Measurements from ENCODE around the gene RNF126.
A peak's percentile ranks its signal among the peaks of the same experiment; 100 is the strongest.
"Not testable (repeated sequence)": the region's sequence is repeated elsewhere in the genome, so short reads cannot be mapped to it uniquely, and the experiment has no call there.

RNF126 gene

DNA sequence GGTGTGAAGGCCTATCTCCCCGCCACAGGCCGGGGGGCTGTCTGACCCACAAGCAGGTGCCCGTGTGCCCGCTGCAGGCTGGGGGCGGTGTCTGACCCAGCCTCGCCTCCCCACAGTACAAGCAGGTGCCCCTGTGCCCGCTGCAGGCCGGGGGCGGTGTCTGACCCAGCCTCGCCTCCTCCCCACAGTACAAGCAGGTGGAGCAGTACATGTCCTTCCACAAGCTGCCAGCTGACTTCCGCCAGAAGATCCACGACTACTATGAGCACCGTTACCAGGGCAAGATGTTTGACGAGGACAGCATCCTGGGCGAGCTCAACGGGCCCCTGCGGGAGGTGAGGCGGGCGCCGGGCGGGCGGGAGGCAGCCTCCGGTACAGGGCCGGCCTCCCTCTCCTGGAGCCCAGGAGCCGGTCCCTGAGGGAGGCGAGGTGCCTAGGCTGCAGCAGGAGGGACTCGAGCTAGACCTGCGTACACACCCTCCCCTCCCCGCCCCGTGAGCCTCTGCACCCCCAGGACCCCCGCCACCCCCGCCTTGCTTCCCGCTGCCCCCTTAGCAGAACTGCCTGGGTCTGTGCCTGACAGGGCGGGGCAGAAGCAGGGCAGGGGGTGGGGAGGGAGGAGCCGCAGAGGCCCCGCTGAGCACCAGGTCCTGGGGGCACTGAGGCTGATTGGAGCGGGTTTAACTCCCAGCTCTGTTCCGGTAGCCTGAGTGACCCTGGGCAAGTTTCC, 52.8 kb downstream of the RNF126 start:
- peak; percentile 33 for DNase-seq

DNA sequence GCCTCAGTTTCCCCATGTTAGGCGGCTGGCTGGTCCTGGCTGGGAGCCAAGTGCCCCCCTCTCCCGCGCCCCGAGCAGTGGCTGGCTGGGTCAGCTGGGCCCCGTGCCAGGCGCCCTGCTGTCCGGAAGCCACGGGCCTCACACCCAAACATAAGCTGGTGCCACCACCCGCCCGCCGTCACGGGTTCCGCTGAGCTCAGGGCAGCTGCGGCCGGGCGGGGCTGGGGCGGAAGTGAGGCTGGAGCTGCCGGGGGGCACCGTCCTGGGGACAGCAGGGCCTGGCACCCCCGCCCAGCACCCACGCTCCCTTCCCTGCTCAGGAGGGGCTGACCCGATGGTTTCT, 54.0 kb downstream of the RNF126 start:
- no peak for DNase-seq

DNA sequence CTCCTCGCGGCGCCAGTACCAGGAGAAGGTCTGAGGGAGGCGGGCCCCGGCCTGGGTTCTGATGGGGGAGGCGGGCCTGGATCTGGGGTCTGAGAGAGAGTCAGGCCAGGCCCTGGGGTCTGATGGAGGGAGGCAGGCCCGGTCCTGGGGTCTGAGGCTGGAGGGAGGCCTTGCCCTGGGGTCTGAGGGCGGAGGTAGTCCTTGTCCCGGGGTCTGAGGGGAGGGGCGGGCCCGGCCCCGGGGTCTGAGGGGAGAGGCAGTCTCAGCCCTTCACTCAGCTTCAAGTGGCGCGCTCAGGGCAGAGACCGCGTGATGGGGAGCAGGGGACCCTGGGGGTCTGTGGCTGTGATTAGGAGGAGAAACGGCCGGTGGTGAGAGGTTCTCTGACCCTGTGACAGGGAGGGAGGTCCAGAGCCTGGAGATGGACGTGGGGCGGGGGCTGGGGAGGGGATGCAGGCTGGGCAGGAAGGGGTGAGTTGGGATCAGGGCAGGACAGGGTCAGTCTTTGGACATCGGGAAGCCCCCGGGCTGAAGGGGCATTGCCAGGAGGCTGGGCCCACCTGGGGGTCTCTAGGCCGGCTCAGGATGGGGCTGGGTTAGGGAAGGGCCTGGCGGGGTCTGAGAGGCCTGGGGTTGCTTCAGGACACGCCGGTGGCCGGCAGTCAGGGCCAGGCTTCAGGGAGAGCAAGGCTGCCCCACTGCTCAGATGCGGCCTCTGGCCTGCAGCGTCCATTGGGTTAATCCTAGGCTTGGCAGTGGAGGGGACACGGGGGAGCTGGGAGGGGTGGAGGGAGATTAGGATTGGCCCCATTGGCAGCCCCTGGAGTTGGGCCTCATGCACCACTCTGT, 54.6 kb downstream of the RNF126 start:
- DNase-seq: no peak

DNA sequence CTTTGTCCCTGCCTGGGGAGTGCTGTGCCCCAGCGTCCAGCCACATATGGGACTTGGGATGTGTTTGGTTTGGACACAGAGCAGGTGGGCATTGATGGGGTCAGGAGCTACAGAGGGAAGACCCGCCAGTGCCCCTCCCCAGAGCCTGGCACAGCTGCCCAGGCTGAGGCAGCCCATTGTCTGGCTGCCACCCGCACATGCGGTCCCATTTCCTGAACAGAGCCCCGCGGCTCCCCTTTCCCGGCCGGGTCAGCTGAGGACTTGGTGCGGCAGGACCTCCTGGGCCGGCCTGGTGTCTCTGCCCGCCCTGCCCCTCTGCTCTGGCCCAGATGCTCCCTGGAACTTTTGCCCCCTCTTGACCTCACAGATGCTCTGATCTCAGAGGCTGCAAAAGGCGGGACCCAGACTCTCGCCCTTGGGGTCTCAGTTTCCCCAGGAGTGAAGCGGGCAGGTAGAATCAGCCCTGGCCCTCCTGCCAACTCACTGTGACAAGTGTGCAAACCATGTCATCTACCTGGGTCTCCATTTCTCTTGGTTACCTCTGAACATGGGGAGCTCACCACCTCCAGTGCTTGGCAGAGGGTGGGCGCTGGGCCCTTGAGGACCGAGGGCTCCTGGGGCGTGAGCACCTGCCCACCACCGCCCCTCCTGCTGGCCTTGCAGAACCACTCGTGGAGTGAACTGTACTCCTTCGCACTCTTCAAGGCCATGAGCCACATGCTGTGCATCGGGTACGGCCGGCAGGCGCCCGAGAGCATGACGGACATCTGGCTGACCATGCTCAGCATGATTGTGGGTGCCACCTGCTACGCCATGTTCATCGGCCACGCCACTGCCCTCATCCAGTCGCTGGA, 55.5 kb downstream of the RNF126 start:
- DNase-seq: no peak

DNA sequence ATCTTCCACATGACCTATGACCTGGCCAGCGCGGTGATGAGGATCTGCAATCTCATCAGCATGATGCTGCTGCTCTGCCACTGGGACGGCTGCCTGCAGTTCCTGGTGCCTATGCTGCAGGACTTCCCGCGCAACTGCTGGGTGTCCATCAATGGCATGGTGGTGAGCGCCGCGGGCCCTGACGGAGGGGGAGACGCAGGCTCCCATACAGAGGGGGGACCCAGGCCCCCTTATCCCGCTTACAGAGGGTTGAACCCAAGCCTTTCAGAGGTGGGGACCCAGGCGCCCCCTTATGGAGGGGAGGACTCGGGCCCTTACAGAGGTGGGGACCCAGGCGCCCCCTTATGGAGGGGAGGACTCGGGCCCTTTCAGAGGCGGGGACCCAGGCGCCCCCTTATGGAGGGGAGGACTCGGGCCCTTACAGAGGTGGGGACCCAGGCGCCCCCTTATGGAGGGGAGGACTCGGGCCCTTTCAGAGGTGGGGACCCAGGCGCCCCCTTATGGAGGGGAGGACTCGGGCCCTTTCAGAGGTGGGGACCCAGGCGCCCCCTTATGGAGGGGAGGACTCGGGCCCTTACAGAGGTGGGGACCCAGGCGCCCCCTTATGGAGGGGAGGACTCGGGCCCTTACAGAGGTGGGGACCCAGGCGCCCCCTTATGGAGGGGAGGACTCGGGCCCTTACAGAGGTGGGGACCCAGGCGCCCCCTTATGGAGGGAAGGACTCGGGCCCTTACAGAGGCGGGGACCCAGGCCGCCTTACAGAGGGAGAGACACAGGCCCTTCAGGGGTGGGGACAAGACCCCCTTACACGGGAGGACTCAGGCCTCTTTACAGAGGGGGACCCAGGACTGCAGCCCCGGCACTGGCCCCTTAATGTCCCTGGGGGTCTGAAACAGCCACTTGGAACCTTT, 57.7 kb downstream of the RNF126 start:
- not testable (repeated sequence) for DNase-seq

DNA sequence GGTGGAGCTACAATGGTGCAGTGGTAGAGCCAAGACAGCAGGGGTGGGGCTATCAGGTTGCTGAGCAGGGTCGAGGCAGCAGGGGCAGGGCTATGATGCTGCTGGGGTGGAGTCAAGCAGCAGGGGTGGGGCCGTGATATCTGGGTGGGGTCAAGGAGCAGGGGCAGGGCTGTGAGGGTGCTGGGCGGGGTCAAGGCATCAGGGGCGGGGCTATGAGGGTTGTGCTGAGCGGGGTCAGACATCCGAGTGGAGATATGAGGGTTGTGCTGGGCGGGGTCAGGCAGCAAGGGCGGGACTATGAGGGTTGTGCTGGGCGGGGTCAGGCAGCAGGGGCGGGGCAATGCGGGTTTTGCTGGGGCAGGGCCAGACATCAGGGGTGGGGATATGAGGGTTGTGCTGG, 58.7 kb downstream of the RNF126 start:
- peak; percentile 14 for DNase-seq

DNA sequence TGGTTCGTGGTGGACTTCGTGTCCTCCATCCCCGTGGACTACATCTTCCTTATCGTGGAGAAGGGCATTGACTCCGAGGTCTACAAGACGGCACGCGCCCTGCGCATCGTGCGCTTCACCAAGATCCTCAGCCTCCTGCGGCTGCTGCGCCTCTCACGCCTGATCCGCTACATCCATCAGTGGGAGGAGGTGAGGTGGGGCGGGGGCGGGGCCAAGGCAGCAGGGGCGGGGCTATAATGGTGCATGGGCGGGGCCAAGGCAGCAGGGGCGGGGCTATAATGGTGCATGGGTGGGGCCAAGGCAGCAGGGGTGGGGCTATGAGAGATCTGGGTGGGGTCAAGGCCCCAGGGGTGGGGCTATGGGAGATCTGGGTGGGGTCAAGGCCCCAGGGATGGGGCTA, 59.2 kb downstream of the RNF126 start:
- DNase-seq: not testable (repeated sequence)

DNA sequence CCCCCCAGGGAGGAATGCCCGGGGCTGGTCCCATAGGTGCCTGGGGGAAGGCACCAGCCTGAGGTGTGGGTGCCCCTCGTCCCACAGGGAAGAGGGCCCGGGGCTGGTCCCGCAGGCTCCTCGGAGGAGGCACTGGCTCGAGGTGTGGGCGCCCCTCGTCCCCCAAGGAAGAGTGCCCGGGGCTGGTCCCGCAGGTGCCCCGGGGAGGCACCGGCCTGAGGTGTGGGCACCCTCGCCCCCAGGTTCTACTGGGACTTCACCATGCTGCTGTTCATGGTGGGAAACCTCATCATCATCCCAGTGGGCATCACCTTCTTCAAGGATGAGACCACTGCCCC, 59.7 kb downstream of the RNF126 start:
- not testable (repeated sequence) for DNase-seq

DNA sequence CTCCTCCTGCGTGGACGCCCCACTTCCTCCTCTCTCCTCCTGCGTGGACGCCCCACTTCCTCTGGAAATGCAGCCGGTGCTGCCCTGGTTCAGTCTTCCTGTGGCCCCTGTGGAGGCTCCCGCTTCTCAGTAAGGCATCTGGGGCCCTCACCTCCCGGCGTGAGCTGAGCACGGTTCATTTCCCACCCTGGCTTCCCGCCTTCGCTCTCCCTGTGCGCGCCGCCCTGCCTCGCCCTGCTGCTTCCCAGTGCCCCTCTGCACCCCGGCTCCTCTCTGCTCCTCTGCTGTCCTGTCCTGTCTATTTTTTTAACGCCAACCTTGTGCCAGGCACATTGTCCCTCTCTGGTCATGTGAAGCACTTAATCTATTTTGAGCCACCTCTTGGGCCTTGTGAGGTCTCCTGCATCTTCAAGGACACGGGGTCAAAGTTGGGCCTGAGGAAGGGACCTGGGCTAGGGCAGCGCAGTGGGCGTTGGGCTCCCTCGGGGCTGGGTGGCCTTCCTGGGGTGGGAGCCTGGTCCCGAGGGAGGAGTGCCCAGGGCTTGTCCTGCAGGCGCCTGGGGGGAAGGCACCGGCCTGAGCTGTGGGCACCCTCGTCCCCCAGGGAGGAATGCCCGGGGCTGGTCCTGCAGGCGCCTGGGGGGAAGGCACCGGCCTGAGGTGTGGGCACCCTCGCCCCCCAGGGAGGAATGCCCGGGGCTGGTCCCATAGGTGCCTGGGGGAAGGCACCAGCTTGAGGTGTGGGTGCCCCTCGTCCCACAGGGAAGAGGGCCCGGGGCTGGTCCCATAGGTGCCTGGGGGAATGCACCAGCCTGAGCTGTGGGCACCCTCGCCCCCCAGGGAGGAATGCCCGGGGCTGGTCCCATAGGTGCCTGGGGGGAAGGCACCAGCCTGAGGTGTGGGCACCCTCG, 60.4 kb downstream of the RNF126 start:
- DNase-seq: no peak

DNA sequence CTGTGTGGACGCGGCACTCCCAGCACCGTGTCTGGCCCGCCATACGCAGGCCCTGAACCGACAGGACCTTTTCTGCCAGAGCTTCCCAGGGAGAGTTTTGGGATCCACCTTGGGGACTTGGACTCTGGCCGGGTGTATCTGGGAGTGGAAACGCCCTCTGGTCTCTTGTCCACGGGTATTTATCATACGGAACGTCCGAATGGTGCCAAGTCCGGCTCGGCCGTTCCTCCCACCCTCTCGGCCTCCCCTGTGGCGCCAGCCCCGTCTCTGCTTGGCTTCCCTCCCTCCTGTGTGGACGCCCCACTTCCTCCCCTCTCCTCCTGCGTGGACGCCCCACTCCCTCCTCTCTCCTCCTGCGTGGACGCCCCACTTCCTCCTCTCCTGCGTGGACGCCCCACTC, 61.2 kb downstream of the RNF126 start:
- DNase-seq: no peak

DNA sequence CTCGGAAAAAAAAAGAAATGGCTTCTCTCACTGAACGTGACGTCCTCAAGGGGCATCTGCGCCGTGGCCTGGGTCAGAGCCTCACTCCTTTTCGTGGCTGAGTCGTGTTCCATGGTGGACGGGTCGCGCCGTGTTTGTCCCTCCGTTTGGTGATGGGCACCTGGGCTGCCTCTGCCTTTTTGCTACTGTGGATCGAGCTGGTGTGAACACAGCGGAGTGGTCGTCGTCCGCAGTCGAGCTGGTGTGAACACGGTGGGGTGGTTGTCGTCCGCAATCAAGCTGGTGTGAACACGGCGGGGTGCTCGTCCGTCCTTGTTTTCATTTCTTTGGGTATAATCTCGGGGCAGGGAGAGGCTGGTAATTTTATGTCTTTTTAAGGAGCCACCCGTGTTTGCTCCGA, 61.7 kb downstream of the RNF126 start:
- DNase-seq: no peak
